ENCODE results near the gene EFNA3. TPM values are rescaled to one million over a fixed set of nuclear protein-coding genes. Genes with fewer than 3 reads are reported as not detected.

The EFNA3 gene
- total RNA-seq, 1 experiment from 2014 or later = 2.1 TPM

DNA sequence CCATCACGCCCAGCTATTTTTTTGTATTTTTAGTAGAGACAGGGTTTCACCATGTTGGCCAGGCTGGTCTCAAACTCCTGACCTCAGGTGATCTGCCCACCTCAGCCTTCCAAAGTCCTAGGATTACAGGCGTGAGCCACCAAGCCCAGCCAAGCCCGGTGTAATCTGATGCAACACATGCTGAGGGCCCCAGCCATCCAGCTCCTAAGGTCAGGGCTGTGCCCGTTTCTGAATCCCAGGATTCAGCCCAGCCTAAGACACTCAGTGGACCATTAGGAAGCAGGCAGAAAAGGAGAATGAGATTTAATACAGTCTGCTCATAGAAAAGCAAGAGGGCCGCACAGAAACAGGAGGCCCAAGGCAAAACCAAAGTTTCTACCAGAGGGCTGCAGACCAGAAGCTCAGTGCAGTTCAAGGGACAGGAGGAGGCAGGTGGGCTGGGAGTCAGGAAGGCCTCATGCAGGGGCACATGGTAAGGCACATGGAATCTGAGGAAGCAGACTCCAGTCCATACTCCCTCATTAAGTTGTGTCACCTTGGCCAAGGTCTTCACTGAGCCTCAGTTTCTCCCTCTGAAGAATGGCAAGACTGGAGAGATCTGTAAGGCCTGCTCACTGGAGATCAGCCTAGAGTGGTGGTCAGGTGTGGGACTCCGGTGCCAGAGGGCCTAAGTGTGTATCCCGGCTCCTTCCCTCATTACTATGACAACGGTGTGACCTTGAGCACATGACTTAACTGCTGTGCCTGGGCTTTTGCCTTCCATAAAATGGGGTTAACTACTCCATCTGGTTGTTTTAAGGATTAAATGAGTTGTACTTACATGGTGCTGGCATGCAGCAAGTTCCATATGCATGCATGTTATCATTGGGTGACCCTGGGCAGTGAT lies 29.9 kb upstream of the EFNA3 start:
- DNase-seq (ENCODE audit: low read depth) = no peak

DNA sequence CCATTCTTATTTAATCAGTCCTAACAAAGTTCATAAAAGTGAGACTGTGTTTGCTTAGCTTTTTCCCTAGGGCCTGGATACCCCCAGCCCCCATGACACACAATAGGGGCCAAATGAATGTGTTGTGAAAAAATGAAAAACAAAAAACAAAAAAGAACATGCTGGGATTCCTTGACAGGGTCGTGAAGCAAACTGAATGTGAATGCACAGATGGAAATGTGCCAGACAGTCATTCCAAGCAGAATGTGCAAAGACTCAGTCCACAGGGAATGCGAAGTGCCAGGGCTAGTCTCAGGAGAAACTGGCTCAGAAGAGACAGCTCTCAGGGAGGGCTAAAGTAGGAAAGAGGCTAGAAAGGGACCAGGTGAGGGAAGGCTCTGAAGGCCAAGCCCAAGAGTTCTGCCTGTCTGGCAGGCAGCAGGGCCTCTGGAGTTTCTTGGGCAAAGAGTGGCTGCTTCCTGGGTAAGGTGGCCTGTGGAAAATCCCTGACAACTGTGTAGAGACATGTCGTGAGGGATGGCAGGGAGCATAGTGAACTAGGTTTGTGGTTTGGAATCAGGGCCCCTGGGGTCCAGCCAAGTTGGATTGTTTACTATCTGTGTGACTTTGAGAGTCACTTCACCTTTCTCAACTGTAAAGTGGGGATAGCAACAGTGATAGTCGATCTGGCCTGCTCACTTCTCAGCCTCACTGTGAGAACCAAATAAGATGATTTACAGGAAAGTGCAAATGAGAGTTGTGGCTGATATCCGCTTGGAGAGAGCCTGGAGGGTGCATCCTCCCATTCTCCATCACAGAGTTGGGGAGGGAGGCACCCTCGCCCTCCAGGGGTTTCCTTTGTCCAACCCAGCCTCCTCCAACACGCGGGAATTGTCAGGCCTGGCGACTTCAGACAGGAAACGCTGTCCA lies 28.7 kb upstream of the EFNA3 start:
- DNase-seq (ENCODE audit: low read depth) = peak; percentile 27

DNA sequence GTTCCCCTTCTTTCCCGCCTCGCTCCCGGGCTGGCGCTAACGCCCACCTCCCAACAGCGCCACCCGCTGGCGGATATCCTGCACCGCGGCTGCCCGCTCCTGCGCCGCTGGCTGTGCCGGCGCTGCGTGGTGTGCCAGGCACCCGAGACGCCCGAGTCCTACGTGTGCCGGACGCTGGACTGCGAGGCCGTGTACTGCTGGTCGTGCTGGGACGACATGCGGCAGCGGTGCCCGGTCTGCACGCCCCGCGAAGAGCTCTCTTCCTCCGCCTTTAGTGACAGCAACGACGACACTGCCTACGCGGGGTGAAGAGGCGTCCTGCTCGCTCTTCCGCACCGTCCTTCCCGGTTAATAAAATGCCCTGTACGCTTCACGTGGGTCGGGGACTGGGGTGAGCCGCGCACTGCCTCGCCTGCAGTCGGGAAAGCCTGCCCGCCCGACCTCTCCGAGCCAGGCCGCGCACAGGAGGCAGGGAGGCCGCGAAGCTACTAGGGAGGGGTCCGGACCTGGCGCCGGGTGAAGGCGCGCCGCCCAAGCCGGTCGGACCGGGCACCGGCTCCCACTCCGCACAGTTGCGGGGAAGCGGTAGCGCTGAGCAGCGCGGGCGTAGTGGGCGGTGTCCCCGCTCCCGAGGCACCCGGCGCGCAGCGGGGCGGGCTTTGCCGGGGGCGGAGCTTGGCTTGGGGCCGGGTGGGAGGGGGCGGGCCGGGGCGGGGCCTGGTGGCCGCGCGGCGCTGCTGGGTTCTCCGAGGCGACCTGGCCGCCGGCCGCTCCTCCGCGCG lies 27.9 kb upstream of the EFNA3 start, which contains the start of gene ADAM15:
Gene ADAM15, plus strand, starts transcription at position 757 of the 782 bp plus-strand sequence. CDS start 71 bp downstream, outside the sequence.
- DNase-seq (ENCODE audit: low read depth) = peak; percentile 70

DNA sequence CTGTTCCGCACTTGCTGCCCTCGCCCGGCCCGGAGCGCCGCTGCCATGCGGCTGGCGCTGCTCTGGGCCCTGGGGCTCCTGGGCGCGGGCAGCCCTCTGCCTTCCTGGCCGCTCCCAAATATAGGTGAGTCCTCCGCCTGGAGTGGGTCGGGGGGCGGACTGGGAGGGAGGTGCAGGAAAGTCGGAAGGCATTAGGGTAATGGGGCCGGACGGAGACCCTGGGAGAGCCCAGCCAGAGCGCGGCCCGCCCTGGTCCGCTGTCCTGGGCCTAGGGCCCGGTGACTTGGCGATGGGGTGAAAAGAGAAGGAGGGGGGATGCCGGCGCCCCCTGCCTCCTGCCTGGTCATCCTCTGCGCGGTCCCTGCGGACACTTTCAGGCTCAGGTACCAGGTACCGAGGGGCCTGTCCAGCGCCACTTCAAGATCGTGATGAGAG lies 27.3 kb upstream of the EFNA3 start:
- no peak for DNase-seq (ENCODE audit: low read depth)

DNA sequence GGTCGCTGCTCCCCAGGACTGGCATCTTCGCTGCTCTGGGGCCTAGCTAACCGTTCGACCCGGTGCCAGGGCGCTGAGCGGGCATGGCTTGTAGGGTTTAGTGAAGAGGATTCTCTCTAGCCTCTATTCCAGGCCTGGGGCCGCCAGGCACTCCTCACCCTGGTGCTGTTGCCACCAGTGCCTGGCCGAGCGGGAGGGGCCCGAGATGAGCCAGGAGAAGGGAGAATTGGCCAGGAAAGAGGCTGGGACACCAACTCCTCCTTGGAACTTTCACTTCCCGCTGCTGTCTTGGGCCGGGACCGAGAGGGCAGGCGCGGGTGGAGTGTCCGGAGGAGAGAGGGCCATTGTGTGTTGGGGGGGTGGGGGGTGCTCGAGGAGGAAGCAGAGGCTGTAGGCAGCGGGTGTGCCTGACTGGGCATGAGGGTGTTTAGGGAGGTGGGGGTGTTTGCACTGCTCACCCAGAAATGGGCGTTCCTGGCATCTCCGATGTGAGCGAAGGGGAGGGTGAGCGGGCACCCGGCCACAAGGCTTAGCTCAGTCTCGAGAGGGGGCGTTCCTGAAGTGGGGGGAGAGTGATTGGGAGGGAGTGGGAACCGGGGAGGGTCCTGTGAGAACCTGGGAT lies 26.7 kb upstream of the EFNA3 start:
- peak; percentile 27 for DNase-seq (ENCODE audit: low read depth)

DNA sequence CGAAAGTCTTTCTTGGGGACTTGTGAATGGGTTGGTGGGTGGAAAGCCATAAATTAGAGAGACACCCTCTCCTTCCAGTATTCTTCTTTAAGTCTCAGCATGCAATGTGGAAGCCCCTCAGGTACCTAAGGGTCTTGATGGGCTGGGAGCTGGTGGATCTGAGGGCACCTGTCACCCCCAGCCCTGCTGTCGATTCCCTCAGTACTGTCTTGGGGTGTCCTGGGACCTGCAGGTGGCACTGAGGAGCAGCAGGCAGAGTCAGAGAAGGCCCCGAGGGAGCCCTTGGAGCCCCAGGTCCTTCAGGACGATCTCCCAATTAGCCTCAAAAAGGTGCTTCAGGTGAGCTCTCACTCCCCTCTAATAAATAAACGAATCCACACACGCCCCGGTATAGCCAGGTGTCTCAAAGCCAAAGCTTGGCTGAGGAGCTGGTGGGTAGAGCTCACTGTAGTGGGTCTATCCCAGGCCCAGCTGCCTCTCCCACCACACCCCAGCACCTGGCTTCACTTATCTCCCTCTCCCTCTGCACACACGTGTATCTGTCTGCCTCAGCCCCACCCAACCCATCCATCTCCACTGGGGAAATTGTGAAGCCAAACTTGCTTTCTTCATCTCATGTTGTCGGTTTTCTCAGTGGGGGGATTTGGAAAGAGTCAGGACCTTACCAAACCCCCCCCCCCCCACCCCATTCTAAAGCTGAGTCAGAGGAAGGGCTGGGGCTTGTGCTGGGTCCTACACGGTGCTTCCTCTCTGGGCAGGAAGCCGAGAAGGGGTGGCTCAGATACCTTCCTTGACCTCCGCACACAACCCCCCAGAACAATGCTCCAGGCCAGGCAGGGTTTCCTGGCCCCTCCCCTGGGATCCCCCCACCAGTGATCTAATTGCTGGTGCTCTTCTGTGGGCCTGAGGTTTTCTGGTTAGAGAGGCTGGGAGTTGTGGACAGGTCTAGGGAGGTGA lies 25.9 kb upstream of the EFNA3 start:
- DNase-seq (ENCODE audit: low read depth) = no peak

DNA sequence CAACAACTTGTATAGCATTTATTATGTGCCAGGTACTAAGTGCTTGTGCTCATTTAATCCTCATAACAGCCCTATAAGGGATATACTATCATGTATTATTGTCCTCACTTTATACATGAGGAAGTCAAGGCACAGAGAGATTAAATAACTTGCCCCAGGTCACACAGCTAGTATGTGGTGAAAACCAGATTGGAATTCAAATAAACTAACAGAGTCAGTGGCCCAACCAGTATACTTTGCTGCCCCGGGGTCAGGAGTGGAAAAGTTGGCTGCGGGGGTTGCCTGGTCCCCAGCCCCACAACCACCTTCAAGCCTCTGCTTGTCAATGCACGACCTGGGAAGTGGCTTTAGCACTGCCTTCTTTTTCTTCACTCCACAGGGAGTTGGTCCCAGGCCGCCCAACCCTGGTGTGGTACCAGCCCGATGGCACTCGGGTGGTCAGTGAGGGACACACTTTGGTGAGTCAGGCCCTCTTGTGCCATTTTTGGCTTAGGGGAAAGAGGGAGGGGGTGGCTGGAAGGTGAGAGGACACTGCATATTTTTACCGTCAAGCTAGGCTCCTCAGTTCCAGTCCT lies 25.0 kb upstream of the EFNA3 start:
- DNase-seq (ENCODE audit: low read depth) = no peak

DNA sequence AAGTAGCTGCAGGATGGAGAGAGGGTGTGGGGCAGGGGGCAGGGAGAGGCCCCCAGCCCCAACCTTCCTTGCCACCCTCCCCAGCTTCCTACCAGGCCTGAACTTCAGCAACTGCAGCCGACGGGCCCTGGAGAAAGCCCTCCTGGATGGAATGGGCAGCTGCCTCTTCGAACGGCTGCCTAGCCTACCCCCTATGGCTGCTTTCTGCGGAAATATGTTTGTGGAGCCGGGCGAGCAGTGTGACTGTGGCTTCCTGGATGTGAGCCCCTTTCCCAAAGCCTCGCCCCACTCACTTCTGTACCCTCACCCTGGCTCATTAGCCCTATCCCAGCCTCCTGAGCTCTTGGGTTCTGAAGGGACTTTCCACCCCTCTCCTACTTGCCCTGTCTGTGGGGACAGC lies 21.5 kb upstream of the EFNA3 start:
- DNase-seq (ENCODE audit: low read depth) = no peak

DNA sequence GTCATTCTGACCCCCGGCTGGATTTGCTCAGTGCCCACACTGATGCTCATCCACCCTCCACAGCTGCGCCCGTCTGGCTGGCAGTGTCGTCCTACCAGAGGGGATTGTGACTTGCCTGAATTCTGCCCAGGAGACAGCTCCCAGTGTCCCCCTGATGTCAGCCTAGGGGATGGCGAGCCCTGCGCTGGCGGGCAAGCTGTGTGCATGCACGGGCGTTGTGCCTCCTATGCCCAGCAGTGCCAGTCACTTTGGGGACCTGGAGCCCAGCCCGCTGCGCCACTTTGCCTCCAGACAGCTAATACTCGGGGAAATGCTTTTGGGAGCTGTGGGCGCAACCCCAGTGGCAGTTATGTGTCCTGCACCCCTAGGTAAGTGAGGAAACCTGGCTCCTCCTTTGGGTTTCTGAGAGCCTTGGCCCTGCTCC lies 20.8 kb upstream of the EFNA3 start:
- DNase-seq (ENCODE audit: low read depth) = no peak

DNA sequence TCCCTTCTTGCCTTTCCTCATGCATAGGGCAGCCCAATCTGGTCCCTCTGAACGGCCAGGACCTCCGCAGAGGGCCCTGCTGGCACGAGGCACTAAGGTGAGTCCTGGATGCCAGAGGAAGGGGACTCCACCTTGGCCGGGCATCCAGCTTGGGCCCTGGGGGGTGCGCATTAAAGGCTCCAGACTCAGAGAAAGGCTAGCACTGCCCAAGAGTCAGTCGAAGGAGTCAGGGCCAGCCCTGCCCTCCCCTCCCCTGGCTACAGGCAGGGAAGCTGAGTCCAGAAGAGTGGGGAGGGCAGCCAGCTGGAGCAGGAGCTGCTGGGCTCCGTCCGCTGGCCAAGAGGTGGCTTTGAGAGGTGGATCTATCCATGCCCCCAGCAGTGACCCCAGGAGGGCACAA lies 17.9 kb upstream of the EFNA3 start:
- no peak for DNase-seq (ENCODE audit: low read depth)

DNA sequence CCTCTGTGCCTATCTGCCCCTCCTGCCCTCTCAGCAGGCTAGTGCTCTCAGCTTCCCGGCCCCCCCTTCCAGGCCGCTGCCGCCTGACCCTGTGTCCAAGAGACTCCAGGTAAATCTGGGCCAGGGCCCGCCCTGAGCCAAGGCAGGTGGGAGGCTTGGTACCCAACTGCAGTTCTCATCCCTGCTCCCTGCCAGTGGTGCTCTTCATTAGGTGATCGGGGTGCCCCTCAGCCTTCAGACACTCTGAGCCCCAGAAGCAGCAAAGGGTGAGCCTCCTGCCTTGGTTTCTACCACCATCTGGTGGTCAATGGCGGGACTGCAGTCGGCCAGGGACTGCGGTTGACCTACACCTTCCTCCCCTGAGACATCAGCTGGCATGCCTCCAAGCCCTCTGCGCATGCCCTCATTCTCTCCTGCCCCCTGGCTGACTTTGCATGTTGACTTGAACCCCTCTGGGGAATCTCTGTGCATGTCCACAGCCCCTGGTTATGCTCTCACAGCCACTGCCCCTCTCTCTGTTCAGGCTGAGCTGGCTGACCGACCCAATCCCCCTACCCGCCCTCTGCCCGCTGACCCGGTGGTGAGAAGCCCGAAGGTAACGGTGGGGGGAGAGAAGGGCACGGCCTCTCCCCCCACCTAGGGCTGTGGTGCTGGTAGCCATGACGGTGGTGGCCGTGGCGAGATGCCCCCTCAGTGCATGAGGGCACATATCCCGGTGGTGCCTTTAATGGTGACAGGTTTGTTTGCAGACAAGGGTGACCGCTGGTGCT lies 17.1 kb upstream of the EFNA3 start:
- DNase-seq (ENCODE audit: low read depth) = peak; percentile 86

DNA sequence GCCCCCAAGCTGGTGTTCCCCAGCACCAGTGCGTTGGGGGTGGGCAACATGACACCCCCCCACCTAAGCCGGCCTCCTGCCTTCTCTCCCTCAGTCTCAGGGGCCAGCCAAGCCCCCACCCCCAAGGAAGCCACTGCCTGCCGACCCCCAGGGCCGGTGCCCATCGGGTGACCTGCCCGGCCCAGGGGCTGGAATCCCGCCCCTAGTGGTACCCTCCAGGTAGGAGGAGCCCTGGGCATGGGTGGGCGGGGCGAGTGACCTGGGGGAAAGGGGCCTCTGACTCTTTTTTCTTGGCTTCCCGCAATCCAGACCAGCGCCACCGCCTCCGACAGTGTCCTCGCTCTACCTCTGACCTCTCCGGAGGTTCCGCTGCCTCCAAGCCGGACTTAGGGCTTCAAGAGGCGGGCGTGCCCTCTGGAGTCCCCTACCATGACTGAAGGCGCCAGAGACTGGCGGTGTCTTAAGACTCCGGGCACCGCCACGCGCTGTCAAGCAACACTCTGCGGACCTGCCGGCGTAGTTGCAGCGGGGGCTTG lies 16.4 kb upstream of the EFNA3 start:
- DNase-seq (ENCODE audit: low read depth) = no peak

DNA sequence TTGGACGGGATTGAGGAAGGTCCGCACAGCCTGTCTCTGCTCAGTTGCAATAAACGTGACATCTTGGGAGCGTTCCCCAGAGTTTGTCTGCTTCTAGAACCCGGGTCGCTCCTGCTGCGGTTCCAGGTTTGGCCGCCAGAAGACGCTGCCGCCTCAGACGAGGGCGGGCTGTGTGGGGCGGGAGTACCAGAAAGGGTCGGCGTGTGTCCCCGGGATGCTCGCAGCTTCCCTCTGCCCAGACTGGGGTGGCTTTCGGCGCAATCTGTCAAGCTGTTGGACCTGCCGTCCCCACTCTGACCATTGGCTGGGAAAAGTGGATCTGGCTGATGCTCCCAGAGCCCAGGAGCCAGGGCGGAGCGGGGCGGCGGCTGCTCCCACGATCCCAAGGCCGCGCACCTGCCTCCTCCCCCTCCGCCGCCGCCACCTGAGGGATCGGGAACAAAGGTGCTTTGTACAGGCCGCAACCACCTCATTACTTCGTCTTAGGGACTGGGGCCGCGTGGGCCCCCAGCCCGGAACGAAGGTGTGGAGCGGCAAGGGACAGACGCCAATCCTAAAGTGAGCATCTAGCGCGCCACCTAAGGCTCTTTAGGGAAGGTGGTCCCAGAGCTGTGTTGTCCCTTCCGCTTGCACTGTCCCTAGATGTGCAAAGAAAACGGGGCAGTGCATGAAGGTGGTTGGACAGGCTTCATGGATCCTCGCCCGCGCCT lies 15.8 kb upstream of the EFNA3 start:
- DNase-seq (ENCODE audit: low read depth) = peak; percentile 15

DNA sequence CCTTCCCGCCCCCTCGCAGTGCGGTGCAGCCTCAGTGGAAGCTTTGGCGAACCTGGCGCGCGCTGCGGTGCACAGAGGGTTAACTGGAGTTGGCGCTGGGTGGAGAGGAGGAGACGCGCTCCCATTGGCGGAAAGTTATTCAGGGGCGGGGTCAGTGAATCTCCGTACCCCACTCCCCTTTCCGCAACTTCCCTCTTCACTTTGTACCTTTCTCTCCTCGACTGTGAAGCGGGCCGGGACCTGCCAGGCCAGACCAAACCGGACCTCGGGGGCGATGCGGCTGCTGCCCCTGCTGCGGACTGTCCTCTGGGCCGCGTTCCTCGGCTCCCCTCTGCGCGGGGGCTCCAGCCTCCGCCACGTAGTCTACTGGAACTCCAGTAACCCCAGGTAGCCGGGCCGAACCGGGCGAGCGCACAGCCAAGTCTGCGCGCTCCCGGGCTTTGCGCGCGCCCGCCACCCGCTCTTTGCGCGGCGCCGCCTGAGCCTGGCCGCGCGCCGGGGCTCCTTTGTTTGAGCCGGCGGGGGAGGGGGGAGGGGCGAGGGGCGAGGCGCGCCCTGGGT lies 15.0 kb upstream of the EFNA3 start, which contains the start of gene EFNA4:
Gene EFNA4, plus strand, starts transcription at position 191 of the 561 bp plus-strand sequence. Its CDS starts 84 bp downstream, at position 275.
- peak; percentile 72 for DNase-seq (ENCODE audit: low read depth)

DNA sequence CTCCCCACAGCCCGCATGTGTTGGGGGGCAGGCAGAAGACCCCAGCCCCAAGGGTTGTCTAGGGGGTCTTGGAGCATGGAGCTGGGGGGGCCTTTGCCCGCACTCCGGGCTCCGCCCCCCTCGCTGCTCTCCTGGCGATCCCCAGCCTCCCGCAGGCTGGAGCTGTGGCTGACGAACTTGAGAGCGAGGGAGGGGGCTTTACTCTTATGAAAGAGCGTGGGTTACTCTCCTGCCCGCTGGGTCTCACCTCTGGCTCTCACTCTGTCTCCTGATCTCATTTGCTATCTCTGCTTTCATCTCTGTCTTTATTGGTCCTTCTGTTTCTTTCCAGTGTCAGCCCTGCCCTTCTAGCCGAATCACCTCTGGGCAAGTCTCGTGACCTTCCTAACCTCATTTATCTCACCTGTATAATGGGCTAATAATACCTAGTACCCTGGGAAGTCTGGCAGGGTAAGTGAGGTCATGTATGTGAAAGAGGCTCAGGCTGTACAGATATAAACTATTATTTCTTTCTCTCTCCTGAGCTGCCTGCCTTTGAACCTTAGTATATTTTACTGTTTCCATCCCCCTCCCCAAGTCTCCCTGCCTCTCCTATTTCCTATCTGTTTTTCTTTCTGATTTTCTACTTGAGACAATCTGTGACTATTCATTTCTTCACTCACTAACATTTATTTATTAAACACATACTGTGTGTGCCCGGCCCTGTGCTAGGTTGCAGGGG lies 14.4 kb upstream of the EFNA3 start:
- peak; percentile 29 for DNase-seq (ENCODE audit: low read depth)

DNA sequence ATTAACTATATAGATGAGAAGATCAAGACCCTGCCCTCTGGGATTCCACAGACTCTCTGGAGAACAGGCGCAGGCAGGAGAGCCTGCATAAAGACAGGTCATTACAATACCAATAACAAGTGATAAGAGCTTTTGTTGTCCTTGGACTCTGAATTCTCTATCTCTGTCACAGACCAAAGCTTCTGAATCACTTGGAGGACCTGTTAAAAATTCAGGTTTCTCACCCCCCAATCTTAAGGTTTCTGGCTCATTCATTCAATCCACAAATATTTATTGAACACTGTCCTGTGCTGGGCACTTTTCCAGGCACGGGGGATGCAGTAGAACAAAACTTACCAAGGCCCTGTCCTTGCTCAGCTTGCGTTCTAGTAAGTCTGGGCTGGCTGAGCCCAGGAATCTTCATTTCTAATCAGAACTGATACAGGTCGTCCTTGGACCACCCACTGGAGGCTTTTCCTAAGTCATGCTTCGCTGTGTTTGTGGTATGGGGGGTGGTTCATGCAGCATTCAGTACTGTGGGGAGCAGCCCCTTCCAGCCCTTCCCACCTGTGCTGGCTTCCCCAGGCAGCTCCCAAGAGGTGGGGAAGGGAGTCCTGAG lies 13.7 kb upstream of the EFNA3 start:
- DNase-seq (ENCODE audit: low read depth) = no peak

Measured in LHCN-M2 (cell line).